GM18499 (cell line): ENCODE data around the gene PTGES.

Experiments
- ATAC-seq: cut with Tn5 transposase; IDR thresholded peaks from one replicate; pipeline ENCODE4 v1.9.1; 2021; ENCODE audit warnings: moderate number of reproducible peaks; ENCODE audit not compliant: insufficient read depth, unreplicated experiment

Gene PTGES

GRCh38 chr9:129696944-129697655, 55.7 kb downstream of the PTGES start:
- no peak for ATAC-seq

DNA sequence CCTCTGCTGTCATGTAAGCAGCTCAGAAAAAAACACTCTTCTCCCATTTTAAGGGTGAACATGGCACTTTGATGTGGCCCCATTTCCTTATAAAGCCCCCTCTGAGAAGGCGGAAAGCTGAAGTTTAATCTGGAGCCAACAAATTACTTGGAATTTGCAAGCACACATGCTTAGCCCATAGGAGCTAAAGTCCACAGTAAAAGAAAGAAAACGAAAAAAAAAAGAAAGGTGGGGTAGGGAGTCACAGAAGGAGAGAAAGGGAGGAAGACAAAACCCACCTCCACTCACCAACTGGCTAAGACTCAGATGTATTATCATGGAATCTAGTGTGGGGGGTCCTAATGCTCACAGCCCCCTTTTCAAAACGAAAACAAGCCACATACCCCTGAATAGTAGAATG, 57.0 kb downstream of the PTGES start:
- no peak for ATAC-seq

DNA sequence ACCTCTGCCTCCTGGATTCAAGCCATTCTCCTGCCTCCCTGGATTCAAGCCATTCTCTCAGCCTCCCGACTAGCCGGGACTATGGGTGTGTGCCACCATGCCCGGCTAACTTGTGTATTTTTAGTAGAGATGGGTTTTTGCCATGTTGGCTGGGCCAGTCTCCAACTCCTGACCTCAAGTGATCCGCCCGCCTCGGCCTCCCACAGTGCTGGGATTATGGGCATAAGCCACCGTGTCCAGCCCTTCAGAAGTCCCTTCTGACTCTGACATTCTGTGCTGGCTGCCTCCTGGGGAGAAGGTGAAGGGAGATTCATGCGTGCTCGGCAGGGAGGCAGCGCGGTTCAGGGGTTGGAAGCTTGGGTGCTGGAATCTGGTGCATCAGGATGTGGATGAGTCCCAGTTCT, 58.6 kb downstream of the PTGES start:
- no peak for ATAC-seq

GRCh38 chr9:129693741-129694140, 59.1 kb downstream of the PTGES start:
- ATAC-seq: no peak

DNA sequence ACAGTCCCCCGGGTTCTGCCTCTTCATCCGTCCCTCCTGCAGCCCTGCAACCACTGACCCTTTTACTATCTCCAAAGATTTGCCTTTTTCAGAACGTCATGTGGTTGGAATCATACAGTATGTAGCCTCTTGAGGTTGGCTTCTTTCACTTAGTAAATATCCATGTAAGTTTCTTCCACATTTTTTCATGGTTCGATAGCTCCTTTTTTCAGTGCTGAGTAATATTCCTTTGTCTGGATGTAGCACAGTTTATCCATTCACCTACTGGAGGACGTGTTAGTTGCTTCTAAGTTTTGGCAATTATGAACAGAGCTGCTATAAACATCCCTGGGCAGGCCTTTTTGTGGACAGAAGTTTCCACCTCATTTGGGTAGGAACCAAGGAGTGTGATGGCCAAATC, 60.3 kb downstream of the PTGES start:
- ATAC-seq: no peak
